HEK293 (cell line): ENCODE results near the gene TMED3.

ENCODE experiments used
- BCL11A ChIP-seq: fragments of 450-650 bp; formaldehyde crosslinking; IDR thresholded peaks from 2 replicates; pipeline ENCODE4 v1.5.1; 2016; ENCODE audit warnings: low read depth, missing biosample characterization, missing genetic modification characterization
- CTCF ChIP-seq: fragments of 450-650 bp; formaldehyde crosslinking; IDR thresholded peaks from 2 replicates; pipeline ENCODE4 v1.5.1; 2016; ENCODE audit warnings: missing biosample characterization, missing genetic modification characterization
- GLI2 ChIP-seq: fragments of 450-650 bp; formaldehyde crosslinking; IDR thresholded peaks from 2 replicates; pipeline ENCODE4; 2017; ENCODE audit warnings: missing biosample characterization, missing genetic modification characterization, low read depth, borderline replicate concordance
- KLF16 ChIP-seq: fragments of 450-650 bp; formaldehyde crosslinking; IDR thresholded peaks from 2 replicates; pipeline ENCODE4 v1.5.1; 2017; ENCODE audit warnings: missing biosample characterization, missing genetic modification characterization
- TCF7L2 ChIP-seq: IDR thresholded peaks from 2 replicates; pipeline ENCODE4 v1.6.1; 2011; ENCODE audit warnings: low read depth, mild to moderate bottlenecking, inconsistent platforms, low read length, moderate library complexity, borderline replicate concordance
- ZFP69B ChIP-seq: fragments of 450-650 bp; formaldehyde crosslinking; IDR thresholded peaks from 2 replicates; pipeline ENCODE4 v1.5.1; 2016; ENCODE audit warnings: missing biosample characterization, missing genetic modification characterization
- ZNF133 ChIP-seq: fragments of 450-650 bp; formaldehyde crosslinking; IDR thresholded peaks from 2 replicates; pipeline ENCODE4 v1.5.1; 2016; ENCODE audit warnings: missing biosample characterization, missing genetic modification characterization
- ZNF639 ChIP-seq: fragments of 450-650 bp; formaldehyde crosslinking; IDR thresholded peaks from 2 replicates; pipeline ENCODE4 v1.5.1; 2016; ENCODE audit warnings: missing biosample characterization, missing genetic modification characterization
- ZNF776 ChIP-seq: fragments of 450-650 bp; formaldehyde crosslinking; IDR thresholded peaks from 2 replicates; pipeline ENCODE4 v1.5.0; 2017; ENCODE audit warnings: missing biosample characterization, missing genetic modification characterization, borderline replicate concordance
- ZSCAN18 ChIP-seq: fragments of 450-650 bp; formaldehyde crosslinking; IDR thresholded peaks from 2 replicates; pipeline ENCODE4 v1.5.1; 2016; ENCODE audit warnings: missing biosample characterization, missing genetic modification characterization

GRCh38 chr15:79307251-79307650 is 3.7 kb upstream of the TMED3 start:
- no peak for TF ChIP-seq CTCF
- TF ChIP-seq ZSCAN18 (tag by site-specific recombination) = no peak
- no peak for TF ChIP-seq ZFP69B (tag by site-specific recombination)
- no peak for TF ChIP-seq GLI2 (tag by site-specific recombination)
- TF ChIP-seq ZNF776 (tag by site-specific recombination) = no peak
- TF ChIP-seq ZNF639 (tag by site-specific recombination) = no peak
- TF ChIP-seq ZNF133 (tag by site-specific recombination) = no peak
- TF ChIP-seq KLF16 = no peak
- TF ChIP-seq BCL11A (tag by site-specific recombination) = no peak
- TF ChIP-seq TCF7L2 = no peak
